ENCODE data around the gene TERT.
"Not testable (repeated sequence)": the region's sequence is repeated elsewhere in the genome, so short reads cannot be mapped to it uniquely, and the experiment has no call there.

Gene TERT

DNA sequence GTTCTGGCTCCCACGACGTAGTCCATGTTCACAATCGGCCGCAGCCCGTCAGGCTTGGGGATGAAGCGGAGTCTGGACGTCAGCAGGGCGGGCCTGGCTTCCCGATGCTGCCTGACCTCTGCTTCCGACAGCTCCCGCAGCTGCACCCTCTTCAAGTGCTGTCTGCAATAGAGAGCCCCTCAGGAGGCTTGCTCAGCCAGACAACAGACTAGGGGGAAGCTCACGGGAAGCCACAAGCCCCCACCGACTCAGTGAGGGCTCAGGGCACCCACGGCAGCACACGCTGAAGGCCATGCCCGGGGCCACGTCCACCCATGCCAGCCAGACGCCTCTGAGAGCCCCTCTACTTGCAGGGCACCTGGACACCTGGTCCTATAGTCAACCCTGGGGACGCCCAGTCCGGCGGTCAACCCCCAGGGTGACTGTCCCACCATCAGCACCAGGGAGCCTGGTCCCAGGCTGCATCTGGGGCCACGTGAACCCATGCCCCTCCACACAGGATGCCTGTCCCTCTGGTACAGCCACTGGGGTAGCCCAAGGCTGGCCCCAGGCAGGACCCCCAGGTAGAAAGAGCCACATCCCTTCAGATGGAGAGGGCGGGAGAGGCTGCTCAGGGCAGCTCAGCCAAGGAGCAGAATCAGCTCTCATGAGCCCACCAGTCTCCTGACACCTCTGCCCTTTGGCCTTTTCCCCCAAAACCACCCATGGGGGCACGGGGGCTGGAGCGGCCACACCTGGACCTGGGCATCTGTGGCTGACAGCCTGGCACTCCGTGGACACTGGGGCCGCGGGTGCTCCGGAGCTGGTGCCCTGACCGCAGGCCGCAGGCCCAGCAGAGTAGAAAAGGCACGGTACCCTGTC, 14.5 kb downstream of the TERT start:
- no peak for DNase-seq (ENCODE audit: extremely low read depth in 1 of 2, low read depth in 1 of 2)

DNA sequence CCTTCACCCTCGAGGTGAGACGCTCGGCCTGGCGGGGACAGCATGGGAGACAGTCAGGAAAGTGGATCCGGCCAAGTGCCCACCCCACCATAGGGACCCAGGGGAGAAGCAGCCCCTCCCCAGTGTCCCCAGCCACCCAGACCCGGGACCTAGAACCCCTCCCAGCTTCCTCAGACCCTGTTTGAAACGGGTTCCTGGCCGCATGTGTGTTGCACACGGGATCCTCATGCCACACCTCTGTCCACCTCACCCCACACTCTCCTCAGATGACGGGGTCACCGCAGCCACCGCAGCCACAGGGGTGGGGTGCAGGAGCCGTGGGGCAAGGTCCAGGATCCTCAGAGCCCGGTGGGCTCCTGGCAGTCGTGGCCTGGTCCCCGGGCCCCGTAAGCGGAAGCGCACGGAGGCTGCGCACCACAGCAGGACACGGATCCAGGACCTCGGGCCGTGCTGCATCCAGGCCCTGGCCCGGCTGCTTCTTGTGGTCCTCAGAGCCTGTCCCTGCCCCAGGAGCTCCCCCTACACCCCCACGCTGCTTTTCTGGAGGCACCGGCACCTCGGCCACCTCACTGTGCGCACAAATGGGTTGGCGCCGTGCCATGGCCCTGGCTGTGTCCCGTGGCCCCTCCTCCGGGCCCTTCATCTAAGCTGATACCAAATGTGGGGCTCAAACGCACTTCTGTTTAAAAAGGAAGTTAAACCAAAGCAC, 15.3 kb downstream of the TERT start:
- DNase-seq (ENCODE audit: extremely low read depth in 1 of 2, low read depth in 1 of 2): no peak

DNA sequence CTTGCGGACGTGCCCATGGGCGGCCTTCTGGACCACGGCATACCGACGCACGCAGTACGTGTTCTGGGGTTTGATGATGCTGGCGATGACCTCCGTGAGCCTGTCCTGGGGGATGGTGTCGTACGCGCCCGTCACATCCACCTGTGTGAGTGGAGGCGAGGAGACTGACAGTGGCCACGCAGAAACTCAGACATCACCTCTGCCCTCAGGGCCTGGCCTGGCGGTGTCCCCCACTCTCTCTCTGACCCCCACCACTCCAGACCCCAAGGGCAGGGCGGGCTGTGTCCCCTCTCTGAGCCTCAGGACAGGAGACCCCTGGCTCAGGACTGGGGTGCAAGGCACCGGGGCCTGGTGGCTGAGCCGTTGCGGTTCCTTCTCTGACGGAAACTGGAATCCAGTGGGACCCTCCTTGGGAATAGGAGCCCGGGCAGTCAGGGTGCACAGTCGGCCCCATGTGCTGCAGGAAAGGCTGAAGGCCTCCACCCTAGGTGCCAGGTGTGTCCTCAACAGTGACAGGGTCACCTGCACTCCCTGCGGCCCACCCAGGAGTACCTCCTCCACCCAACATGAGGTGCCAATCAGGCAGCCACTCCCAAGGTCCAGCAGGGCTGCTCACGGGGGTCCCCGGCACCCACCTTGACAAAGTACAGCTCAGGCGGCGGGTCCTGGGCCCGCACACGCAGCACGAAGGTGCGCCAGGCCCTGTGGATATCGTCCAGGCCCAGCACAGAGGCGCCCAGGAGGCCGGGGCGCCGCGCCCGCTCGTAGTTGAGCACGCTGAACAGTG, 16.0 kb downstream of the TERT start:
- DNase-seq (ENCODE audit: extremely low read depth in 1 of 2, low read depth in 1 of 2): no peak

DNA sequence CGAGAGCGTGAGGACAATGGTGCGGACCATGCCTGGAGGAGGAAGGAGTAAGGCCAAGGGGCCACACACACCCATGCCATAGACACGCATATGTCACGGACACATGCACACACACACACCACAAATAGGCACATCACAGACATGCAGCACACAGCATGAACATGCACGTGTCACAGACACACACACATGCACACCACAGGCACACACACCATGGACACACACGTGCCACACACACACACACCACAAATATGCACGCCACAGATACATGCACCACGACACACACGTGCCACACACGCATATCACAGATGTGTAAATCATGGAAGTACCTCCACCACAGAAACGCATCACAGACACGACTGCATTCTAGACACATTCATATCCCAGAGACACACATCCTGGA, 16.7 kb downstream of the TERT start:
- no peak for DNase-seq (ENCODE audit: extremely low read depth in 1 of 2, low read depth in 1 of 2)

DNA sequence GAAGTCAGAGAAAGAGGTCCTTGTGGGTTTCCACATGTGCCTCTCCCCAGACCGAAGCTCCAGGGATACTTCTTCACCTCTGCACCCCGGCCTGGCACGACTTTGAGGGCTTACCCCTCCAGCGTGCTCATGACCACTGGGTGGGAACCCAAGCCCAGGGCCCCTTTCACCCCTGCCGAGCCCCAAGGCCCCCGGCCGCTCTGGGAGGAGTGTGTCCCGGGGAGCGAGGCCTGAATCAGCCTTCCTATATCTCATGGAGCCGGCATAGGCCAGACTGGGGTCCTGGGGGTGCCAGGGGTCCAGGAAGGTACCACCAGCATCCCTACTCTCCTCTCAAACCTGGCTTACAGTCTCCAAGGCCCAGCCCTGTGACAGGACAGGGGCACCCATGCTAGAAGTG, 17.1 kb downstream of the TERT start:
- DNase-seq (ENCODE audit: extremely low read depth in 1 of 2, low read depth in 1 of 2): no peak

DNA sequence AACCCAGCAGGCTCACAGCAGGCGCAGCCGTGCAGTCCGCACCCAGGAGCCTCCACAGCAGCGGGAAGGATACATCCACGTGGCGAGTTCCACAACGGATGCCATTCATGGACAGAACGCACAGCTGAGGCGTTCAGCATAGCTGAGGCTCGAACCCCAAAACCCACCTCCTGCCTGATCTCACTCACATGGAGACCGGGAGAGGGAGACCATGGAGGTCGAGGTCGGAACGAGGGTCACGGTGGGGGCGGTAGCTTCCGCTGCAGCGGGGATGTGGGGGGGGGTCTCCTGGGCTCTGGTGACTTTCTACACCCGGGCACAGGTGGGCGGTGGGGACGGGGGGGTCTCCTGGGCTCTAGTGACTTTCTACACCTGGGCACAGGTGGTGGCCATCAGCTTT, 17.5 kb downstream of the TERT start:
- no peak for DNase-seq (ENCODE audit: extremely low read depth in 1 of 2, low read depth in 1 of 2)

DNA sequence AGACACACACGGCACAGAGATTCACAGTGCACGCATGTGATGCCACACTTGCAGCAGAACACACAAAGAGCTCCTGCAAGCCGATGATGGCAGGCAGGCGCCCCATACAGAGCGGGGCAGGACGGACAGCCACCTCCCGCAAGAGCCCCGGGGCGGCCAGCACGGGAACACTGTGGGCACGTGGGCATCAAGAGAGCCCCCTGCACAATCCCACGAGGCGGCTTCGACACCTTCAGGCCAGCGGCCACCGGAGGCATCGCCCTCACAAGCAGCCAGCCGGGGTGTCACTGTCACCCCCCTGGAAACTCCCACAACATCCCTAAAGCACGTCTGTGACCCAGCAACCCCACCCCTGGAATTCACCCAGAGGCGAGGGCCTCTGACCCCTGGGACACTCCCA, 17.9 kb downstream of the TERT start:
- DNase-seq (ENCODE audit: extremely low read depth in 1 of 2, low read depth in 1 of 2): no peak

DNA sequence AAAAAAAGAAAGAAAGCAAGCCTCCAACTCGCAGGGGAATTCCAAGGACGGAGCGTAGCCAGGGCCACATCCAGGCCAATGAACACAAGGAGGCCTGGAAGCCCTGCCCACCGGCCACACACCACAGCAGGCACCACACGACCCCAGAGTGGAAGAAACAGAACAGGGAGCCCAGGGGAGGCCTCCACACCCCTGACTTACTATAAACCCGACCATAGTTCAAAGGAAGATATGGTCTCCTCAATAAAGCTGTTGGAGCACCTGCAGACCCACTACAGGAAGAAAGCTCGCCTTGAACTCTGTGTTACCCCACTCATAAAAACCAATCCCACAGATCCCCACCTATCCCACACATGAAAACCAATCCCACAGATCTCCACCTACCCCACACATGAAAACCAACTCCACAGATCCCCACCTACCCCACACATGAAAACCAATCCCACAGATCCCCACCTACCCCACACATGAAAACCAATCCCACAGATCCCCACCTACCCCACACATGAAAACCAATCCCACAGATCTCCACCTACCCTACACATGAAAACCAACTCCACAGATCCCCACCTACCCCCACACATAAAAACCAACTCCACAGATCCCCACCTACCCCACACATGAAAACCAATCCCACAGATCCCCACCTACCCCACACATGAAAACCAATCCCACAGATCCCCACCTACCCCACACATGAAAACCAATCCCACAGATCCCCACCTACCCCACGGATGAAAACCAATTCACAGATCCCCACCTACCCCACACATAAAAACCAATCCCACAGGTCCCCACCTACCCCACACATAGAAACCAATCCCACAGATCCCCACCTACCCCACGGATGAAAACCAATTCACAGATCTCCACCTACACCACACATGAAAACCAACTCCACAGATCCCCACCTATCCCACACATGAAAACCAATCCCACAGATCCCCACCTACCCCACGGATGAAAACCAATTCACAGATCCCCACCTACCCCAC, 19.2 kb downstream of the TERT start:
- not testable (repeated sequence) for DNase-seq (ENCODE audit: extremely low read depth in 1 of 2, low read depth in 1 of 2)

DNA sequence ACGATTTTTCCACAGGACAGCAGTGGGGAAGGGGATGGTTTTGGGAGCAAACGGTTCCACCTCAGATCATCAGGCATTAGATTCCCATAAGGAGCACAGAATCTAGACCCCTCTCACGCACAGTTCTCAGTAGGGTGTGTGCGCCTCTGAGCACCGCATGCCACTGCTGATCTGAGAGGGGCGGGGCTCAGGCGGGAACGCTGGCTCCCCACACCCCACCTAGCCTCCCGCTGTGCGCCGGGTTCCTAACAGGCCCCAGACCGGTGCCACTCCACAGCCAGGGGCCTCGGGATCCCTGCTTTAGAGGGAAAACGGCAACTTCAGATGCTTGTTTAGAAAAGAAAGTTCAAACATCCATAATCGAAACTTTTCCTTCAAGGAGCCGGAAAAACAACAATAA, 20.4 kb downstream of the TERT start:
- DNase-seq (ENCODE audit: extremely low read depth in 1 of 2, low read depth in 1 of 2): no peak

DNA sequence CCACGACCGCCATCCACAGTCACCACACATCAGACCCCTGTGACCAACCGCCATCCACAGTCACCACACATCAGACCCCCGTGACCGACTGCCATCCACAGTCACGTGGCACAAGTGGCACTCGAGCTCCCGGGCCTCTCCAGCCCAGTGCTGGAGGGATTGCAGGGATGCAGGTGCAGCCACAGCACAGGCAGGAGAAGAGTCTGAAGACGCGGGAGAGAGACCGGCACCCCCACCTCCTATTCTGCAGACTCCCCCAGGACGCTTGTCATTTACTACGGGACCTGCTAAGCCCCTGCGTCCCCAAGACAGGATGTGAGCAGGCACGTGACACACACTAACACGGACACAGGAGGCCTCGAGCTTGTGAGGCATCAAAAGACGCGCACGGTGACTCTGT, 21.1 kb downstream of the TERT start:
- no peak for DNase-seq (ENCODE audit: extremely low read depth in 1 of 2, low read depth in 1 of 2)

DNA sequence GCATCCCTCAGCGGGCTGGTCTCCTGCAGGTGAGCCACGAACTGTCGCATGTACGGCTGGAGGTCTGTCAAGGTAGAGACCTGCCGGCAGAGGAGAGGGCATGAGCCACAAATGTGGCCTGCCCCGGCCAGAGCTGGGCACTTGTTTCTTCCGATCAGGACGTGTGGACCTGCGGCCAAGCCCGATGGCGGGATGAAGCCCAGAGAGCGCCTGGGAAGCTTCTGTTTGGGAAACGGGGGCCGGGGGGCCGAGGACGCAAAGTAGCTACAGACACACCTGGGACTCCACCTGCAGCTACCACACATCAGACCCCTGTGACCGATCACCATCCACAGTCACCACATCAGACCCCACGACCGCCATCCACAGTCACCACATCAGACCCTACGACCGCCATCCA, 22.7 kb downstream of the TERT start:
- DNase-seq (ENCODE audit: extremely low read depth in 1 of 2, low read depth in 1 of 2): no peak

DNA sequence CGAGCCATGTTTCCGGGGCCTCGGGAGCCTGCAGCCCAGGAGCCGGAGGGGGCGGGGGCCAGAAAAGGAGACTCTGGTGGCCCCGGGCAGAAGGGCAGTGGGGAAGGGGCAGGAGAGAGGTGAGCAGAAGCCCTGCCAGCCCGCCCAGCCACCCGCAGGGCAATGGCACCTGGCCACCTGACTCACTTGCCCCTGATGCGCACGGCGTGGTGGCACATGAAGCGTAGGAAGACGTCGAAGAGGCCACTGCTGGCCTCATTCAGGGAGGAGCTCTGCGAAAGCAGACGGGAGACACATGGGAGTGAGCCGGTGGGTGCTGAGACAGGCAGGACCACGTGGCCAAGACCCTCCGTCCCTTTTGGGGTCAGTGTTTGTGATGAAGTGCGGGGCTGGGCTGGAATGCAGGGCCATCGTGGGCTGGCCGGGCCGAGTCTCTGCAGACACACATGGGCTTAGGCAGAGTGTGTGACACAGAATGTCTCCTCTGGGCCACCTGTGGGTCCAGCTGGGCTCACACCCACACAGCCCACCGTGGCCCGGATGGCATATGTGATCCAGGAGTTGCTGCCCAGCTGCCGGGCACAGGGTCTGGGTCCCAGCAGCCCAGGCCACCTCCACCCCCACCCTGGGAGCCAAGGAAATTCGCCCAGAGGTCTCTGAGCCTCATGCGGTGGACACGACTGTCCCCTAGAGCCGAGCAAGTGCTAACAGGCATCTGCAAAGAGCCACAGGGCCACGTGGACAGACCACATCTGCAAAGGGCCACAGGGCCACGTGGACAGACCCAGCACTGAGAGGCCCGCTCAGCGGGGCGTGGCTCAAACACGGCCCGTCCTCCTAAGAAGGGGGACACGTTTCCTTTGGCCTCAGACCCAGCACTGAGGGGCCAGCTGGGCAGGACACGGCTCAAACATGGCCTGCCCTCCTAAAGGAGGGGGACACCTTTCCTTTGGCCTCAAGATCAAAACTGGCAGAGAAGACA, 23.6 kb downstream of the TERT start:
- DNase-seq (ENCODE audit: extremely low read depth in 1 of 2, low read depth in 1 of 2): no peak

DNA sequence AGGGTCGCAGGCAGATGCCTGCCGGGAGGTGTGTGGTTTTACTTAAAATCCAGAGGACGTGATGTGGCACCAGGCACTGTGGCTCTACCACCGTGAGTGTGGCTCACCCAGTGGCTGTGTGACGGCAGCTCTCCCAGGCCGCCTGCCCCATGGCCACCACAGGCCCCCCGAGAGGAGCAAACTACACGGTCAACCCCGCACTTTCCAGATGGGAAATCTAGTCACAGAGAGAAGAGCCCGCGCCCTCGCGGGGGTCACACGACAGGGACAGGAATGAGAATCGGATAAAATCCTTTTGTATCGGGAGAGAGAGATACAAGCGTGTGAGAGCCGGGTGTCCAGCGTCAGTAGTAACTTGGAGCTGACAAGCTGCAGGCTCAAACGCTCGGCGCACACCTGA, 24.4 kb downstream of the TERT start:
- DNase-seq (ENCODE audit: extremely low read depth in 1 of 2, low read depth in 1 of 2): no peak

DNA sequence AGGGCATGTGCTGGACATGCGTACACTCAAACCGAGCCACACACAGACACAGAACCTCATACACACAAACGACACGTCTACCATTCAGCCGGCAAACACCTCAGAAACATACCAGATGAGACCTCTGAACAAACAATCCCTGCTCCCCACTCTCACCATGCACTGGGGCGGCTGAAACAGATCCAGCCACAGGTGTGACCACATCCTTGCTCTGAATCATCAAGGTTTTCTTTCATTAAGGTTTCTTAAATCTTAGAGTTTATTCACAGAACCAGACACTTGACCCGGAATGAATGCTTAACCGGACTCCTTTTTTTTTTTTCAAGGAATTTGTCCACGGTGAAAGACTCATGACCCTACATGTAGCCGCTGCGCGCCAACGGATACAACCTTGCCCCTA, 26.2 kb downstream of the TERT start:
- DNase-seq (ENCODE audit: extremely low read depth in 1 of 2, low read depth in 1 of 2): no peak

DNA sequence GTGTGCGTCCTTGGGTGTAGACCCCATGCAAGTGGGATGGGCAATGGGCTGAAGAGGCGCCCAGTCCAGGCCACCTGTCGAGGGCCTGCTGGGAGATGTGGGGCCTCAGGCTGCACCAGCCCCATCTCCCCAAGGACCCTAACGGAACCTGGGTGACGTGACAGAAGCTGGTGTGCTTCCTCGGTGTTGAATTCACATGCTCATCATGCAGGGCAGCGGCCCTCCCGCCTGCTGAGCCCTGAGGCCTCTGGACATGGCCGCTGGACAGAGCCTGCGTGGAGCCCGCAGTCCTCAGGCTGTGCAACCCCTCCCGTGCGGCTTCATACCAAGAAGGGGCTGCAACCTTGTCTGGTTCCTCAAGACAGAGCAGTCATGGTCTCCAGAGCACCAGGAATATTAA, 26.8 kb downstream of the TERT start:
- no peak for DNase-seq (ENCODE audit: extremely low read depth in 1 of 2, low read depth in 1 of 2)

DNA sequence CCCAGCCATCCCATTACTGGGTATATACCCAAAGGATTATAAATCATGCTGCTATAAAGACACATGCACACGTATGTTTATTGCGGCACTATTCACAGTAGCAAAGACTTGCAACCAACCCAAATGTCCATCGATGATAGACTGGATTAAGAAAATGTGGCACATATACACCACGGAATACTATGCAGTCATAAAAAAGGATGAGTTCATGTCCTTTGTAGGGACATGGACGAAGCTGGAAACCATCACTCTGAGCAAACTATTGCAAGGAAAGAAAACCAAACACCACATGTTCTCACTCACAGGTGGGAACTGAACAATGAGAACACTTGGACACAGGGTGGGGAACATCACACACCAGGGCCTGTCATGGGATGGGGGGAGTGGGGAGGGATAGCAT, 27.4 kb downstream of the TERT start:
- DNase-seq (ENCODE audit: extremely low read depth in 1 of 2, low read depth in 1 of 2): not testable (repeated sequence)

DNA sequence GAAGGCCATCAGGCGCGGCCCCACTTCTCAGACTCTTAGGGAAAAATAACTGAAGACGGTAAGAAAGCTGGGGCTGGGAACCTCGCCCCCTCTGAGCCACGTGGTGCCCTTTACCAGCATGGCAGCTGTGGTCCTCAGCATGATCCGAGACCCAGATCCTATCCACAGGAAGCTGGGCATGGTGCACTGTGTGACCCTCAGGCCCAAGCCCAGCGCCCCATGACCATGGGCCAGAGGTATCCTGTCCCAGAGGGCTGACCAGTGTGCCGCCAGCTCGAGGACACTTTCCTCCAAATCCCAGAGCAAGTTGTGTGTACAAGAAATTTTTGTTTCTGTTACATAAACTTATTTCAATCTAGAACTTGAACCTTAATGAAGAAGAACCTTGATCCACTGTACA, 28.1 kb downstream of the TERT start:
- DNase-seq (ENCODE audit: extremely low read depth in 1 of 2, low read depth in 1 of 2): no peak

DNA sequence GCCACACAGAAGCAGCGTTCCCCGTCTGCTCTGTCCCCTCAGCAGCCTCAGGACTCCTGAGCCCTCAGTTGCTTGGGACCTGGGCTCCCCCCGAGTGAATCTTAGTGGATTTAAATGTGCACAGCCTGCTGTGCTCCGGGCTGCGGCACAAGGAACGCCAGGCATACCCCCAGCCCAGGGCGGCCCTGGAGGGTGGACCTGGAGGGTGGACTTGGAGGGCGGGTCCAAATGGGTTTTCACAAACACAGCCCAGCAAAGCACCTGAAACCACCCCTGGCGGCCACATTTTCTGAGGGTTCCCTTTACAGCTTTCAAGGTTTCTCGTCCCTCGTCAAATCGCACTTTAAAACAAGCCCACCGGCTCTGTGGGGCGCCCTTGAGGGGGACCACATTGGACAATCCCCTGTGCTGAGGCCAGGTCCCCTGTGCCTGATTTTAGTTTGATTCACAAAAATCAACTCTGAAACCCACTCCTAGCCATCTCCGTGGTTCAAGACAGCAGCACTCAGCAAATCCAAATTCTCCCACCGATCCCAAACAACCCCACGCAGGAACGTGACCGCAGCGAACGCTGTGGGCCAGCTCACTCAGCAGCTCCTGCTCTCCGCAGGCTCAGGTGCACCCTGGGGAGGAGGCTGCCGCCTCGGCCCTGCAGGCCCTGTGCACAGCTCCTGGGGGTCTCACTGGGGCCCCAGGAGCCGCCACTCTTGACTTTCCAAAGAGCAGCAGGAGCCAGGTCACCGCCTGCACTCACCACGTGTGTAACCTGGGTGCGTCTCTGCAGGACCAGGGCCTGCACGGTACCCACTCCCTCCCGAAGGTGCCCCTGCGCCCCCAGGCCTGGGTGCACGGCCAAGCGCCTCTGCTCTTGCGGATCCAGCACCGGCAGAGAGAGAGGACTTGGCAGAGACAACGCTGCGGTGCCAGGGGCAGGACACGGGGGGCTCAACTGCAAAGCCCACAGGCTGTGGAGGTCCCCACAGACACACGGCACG, 29.1 kb downstream of the TERT start:
- DNase-seq (ENCODE audit: extremely low read depth in 1 of 2, low read depth in 1 of 2): no peak
